ENCODE measurements around the gene DPYSL3.

Gene DPYSL3

GRCh38 chr5:147403651-147404640 is 105.9 kb downstream of the DPYSL3 start:
- no peak for TF ChIP-seq CTCF (IDR thresholded peaks at IDR 0.05; ENCODE audit: low read depth, low read length)
- peak; percentile 89 for DNase-seq (ENCODE audit: extremely low read depth, low read depth)

DNA sequence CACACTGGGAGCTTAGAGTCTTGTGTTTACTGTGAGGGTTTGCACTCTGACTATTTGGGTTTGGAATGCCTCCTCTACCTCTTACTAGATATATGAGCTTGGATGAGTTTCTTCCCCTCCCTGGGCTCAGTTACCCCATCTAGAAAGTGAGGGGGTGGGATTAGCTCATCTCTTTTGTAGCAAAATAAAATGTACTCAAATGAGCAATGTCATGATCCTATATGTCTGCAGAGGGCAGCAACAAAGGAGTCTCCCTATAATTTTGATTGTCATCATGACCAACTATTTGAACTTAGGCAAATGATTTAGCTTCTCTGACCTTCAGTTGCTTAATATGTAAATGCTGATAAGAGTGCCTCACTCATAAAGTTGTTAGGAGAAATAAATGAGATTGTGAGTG is 109.0 kb downstream of the DPYSL3 start:
- no peak for TF ChIP-seq CTCF (IDR thresholded peaks at IDR 0.05; ENCODE audit: low read depth, low read length)
- no peak for DNase-seq (ENCODE audit: extremely low read depth, low read depth)

DNA sequence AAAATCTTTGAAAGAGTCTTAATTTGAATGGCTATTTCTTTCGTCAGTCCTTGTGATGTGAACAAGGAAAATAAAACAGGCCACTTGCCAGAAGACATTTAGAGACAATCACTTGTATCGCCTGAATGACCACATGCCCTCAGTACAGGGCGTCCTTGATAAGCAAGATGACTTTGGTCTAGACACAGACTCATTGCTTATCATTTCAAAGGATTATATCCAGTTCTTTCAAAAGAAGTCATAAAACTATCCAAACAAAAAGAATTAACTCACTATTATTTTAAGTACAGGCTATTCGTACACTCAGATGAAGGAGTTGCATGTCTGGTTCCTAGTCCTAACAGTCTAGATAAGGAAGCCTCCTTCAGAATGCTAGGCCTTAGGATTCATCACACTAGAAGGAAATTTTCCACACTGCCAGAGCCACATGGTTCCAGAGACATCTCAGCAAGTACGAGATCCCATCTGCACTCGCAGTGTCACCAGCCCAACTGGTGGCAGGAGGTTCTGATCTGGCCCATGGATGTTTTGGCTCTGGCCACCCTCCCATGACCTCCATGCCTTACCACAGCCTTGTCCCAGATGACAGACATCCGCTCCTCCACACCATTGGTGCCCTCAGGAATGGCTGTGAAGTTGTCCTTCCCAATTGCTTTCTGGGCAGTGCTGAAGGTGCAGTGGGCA is 109.6 kb downstream of the DPYSL3 start:
- no peak for DNase-seq (ENCODE audit: extremely low read depth, low read depth)
- TF ChIP-seq CTCF (IDR thresholded peaks at IDR 0.05; ENCODE audit: low read depth, low read length), result no peak

GRCh38 chr5:147398860-147399259 is 111.0 kb downstream of the DPYSL3 start:
- DNase-seq (ENCODE audit: extremely low read depth, low read depth), result peak; percentile 92
- TF ChIP-seq CTCF (IDR thresholded peaks at IDR 0.05; ENCODE audit: low read depth, low read length), result no peak

- DNase-seq (ENCODE audit: extremely low read depth, low read depth), result no peak
- TF ChIP-seq CTCF (IDR thresholded peaks at IDR 0.05; ENCODE audit: low read depth, low read length), result no peak
Measured at GRCh38 chr5:147397616-147398015, 112.3 kb downstream of the DPYSL3 start.

DNA sequence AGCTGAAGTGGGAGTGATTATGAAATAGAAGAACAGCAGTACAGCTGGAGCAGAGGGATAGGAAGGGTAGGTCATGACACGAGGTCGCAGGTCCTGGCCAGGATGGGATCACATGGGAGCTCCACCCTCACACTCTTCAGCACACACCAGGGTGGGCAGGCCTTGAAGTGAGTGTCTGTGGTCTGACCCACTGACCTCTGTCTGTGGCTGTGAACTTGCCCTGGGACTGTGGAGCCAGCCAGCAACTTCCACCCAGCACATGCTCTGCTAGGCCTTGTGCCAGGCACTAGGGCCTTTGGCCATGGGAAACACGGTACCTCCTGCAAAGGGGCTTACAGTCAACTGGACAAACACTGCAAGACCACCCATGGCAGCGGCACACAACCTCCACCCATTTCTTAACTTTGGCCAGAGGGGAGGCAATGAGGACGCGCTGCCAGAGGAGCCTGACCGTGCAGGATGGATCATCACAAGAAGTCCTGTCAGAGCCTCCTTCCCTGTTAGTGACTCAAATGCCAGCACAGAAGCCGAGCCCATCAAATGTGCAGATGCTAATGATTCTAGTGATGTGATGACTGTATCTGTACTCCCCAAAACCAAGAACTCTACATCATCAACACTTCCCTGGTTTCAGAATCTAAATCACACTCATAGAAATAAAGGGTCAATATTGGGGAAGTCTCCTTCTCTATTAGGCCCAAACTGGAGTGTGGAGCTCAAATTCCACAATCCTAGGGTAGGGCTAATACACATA is 113.6 kb downstream of the DPYSL3 start:
- no peak for TF ChIP-seq CTCF (IDR thresholded peaks at IDR 0.05; ENCODE audit: low read depth, low read length)
- DNase-seq (ENCODE audit: extremely low read depth, low read depth), result no peak

Measured in AG09319 (cell line).